HG03571 (cell line): ENCODE results near the gene CAMK1G.

Experiments
- ATAC-seq: cut with Tn5 transposase; IDR thresholded peaks from one replicate; pipeline ENCODE4 v1.9.1; 2021; ENCODE audit not compliant: unreplicated experiment

CAMK1G gene

GRCh38 chr1:209633335-209633997 is 50.0 kb downstream of the CAMK1G start:
- ATAC-seq, result no peak

- no peak for ATAC-seq
Observed at GRCh38 chr1:209634005-209634737, 50.7 kb downstream of the CAMK1G start.

DNA sequence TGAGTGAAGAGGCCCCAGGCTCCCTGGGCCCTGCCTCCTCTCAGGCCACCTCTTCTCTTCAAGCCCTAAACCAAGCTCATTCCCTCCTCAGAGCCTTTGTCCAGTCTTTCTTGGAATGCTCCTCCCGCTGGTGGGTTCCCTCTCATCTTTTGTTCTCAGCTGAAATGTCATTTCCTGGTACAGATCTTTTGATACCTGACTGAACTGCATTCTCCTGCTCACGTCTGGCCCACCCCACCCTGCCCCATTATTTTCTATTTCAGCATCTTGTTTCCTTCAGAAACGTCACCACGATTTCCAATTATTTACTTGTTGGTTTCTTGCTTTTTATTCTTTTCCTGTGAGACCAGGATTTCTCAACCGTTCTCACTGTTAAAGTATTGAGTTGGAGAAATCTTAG is 52.3 kb downstream of the CAMK1G start:
- ATAC-seq, result no peak

GRCh38 chr1:209641832-209642172 is 58.3 kb downstream of the CAMK1G start:
- no peak for ATAC-seq

GRCh38 chr1:209642816-209643215 is 59.3 kb downstream of the CAMK1G start:
- ATAC-seq, result no peak

DNA sequence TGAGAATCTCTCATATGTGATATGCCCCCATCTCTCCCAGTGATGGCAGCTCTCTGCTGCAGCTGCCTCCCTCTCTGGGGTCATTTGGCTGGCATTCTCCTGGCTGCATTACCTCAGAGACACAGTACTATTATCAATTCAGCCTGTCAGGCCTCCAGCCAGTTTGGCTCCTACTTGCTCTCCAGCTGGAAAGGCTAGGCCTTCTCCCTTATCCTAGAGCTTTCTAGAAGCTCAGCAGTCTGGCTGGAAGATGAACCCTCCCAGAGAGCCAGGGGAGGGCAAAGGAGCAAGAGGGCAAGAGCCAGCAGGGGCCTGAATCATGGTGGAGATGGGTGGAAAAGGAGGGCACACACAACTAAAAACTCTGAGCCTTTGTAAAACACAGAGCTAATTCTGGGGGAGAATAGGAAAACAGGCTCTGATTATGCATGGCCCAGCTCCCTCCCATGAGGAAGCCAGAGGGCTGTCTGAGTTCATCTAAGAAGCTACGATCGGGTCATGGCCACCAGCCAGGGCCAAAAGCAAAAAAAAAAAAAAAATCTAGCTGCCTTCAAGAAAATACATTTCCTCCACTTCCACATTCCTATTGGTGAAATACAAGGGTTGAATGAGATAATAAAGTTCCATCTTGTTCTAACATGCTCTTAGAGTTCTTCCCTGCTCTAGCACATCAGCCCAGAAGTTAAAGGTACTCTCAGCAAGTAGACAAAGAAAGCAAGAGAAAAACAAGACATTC is 59.9 kb downstream of the CAMK1G start:
- ATAC-seq, result no peak

DNA sequence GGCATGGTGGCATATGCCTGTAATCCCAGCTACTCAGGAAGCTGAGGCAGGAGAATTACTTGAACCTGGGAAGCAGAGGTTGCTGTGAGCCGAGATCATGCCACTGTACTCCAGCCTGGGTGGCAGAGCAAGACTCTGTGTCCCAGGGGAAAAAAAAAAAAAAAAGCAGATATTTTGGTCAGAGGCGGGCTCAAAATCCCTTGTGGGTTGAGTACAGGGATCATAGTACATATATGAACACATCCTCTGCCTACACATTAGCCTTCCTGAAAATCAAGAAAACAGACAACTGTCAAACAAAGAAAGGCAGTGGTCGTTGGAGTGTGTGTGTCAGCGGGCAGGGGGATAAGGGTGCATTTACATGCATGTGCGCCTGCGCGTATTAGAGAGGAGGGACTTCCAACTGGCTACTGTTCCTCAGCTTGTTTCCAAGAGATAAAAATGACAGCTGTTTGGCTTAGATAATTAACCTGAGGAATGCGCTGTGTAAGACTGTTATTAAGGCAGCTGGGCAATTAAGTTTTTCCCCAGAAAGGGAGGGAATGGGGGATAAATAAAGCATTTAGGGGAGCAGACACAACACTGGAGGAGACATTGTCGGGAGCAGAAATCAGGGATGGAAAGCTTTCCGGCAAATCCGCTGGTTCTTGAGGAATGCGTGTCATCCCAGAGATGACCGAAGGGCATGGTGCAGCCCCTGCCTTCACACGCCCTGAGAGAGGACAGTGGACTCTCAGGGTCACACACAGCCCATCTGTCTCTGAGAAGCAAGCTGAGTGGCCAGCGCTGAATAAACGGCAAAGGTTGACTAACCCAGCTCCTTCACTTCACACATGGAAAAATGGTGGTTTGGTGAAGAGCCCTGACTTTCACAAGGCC is 62.3 kb downstream of the CAMK1G start:
- no peak for ATAC-seq

- no peak for ATAC-seq
Observed at GRCh38 chr1:209646558-209646957, 63.0 kb downstream of the CAMK1G start.

DNA sequence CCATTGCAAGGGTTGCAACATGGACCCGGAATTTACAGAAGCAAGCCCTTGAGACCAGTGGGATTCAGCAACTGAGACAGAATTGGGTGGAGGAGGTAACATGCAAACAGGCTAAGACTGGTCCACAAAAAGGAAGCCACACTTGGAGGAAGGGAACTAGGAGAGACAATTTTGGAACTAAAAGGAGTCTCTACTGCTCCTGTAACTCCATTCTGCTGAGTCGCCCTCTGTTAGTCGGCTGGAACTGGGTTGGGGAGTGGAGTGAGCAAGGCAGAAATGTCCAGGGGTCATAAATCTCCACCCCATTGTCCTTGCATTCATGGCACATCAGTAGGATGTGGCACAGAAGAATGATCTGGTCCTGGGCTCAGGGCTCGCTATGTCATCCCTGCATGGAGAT is 63.6 kb downstream of the CAMK1G start:
- no peak for ATAC-seq

GRCh38 chr1:209648346-209648745 is 64.8 kb downstream of the CAMK1G start:
- no peak for ATAC-seq

DNA sequence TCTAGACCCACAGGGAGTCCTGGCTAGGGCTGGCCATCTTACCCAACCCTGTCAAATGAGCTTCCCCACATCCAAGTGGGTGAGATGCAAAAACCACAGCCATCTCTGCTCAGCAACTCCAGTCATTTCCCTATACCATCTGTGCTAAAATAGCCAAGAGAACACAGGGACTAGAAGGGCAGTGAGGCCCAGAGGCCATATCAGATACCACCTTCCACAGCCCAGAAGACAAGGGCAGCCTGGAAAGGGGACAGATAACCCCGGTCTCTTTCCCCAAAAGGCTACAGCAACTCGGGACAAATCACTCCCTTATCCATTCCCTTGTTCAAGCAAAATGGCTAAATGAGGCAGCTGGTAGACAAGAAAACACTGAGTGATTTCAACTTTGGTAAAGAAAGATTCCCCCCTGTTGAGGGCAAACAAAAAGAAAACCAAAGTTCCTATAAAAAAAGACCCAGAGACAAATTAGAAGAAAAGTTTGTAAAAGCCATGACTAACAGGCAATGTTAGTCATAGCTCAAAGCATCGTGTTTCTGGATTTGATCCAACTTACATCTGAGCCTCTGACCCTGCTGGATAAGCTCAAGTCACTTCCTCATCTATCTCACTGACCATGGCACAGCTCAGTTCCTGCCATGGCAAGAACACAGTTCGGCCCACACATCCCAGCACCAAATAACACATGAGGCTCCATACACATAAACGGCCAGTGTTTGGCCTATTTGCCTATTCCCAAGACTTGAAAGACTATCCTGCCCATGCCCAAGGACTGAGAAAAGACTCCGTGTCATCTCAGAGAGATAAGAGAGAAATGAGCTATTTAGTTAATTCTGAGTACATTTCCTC is 65.6 kb downstream of the CAMK1G start:
- ATAC-seq, result no peak

- ATAC-seq, result no peak
Observed at GRCh38 chr1:209650454-209650853, 66.9 kb downstream of the CAMK1G start.

GRCh38 chr1:209651138-209651587 is 67.6 kb downstream of the CAMK1G start:
- peak; percentile 54 for ATAC-seq

DNA sequence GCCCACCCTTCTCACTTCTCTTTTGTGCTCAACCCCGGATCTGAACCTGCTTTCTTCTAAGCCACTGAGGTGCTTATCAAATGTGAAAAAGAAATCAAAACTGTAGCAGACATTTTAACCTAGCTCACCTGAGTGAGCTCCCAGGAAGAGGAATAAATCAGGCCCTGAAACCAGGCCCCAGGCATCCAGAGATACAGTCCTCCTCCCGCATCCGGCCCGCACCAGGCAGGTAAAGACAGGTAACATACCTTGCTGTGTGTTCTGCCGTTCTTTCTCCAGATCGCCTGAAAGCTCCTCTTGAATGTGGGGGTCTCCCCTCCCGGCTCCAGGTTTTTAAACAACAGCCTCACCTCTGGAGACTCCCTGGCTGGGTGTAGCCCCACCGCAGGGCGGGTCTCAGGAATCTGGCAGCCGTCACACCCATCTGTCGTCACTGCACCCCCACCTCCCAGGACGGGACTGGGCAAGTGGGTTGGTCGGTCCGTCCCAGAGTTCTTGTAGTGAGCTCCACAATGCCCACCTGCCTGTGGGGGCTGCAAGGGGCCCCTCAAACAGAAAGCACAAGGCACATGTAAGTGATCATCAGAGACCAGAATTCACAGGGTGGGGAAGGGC is 68.7 kb downstream of the CAMK1G start, which contains the start of gene LAMB3:
Gene LAMB3, minus strand, starts transcription at position 305 of the 615 bp plus-strand sequence. CDS start 1,481 bp downstream, outside the sequence.
- no peak for ATAC-seq

DNA sequence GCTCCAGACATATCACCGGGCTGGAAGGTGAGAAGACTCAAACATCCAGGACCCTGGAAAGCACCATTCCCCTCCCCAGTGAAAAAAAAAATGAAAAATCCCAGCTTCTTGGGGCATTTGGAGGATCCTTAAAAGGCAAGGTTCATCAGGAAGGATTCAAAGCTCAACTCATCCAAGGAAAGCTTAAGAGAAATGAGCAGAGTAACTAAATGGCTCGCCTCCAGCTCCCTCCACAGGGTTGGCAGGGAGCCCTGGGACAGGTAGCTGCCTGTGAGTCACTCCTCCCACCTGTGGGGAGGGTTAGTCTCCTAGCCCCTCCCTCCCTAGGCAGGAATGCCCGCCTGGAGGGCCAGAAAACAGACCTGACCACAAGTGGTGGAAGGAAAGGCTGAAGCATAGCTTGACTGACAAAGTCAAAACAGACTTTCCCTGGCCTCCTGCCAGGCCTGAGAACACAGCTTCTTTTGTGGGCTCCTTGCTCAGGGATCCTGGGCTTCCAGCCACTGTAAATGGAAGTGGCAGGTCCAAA is 69.4 kb downstream of the CAMK1G start:
- no peak for ATAC-seq

DNA sequence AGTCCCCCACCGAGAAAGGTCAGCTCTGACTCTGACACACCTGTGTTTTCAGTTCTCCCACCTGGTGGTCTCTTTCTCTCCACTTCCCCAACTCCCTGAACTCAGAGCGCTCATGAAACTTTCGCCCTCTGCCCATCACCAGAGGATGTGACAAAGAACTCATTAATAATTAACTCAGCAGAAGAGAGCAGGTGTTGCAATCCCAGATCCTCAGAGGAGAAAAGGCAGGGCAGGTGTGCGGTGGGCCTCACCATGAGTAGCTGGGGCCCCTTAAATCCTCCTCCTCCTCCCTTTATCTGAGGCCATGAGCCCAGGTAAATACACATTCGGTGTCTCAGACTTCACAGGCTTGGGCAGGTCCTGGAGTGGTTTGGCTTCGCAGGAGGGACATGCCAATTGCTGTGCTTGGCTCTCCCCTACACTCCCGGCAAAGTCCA is 70.4 kb downstream of the CAMK1G start:
- ATAC-seq, result peak; percentile 42

DNA sequence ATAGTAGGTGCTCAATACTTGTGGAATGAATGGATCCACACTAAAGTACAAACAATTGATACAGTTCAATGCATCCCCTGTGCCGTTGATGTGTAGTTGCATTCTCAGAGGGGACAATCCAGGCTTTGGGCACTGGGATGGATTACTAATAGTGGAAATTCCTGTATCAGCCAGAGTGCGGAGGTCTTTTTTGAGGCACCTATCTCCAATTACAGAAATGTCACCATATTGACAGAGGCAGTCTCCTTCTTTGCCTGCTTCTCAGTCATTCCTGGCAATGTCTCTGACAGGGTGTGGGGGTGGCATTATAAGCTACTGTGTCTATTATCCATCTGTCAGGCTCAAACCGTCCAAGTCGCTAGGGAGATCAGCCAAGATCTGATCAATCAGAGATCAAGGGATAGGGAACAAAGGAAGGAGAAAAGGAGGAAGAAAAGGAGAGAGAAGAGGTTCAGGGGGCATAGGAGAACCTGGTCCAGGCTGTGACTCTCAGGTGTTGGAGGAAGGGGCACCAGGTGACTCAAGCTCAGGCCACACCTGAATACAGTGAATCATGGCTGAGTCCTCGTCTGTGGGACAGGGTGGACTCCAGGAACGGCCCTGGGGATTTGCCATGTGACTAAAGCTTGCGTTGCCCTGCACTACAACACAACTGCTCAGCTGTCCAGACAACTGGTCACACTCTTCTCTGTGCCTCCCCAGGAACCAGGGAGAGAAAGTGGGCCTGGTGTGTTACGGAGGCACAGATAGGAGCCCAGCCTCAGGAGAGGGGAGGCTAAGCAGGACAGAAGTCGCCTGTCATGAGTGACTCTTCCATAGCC is 72.1 kb downstream of the CAMK1G start:
- ATAC-seq, result no peak

GRCh38 chr1:209657140-209657879 is 73.8 kb downstream of the CAMK1G start:
- no peak for ATAC-seq
